Left ventricle myocardium superior (tissue), 1 donor: ENCODE data around the gene SH3BP4. TPM values are rescaled to one million over a fixed set of nuclear protein-coding genes. Genes with fewer than 3 reads are reported as not detected.
A peak's percentile ranks its signal among the peaks of the same experiment; 100 is the strongest.

ENCODE experiments used
- ATAC-seq: fragments of 200-7000 bp; cut with Tn5 transposase; one replicate; pipeline ENCODE4 v1.9.1; 2020; ENCODE audit warnings: mild to moderate bottlenecking, moderate library complexity
- DNase-seq: peaks from one replicate; pipeline ENCODE4 v3.0.0-alpha.2; 2020
- intact Hi-C: fragments of 100-400 bp; cut with micrococcal nuclease; formaldehyde crosslinking; loops from one replicate; pipeline ENCODE4 v1.11.0; 2022
- long read RNA-seq: library from polyadenylated mRNA; unstranded; transcript quantifications from one replicate; pipeline ENCODE4 v2.0.0, GENCODE V29; 2021
- total RNA-seq: library from RNA; stranded (reverse); fragmentation: NEBNext Ultra II Directional; extraction: Animal tissue kit (Norgen Biotek cat#: 25700); gene quantifications from one replicate; pipeline ENCODE4 v1.2.1, GENCODE V29; 2021
- donor health status: DM: no; HTN: yes; CAD: no; lungs with severe emphysema.

The SH3BP4 gene, protein sequence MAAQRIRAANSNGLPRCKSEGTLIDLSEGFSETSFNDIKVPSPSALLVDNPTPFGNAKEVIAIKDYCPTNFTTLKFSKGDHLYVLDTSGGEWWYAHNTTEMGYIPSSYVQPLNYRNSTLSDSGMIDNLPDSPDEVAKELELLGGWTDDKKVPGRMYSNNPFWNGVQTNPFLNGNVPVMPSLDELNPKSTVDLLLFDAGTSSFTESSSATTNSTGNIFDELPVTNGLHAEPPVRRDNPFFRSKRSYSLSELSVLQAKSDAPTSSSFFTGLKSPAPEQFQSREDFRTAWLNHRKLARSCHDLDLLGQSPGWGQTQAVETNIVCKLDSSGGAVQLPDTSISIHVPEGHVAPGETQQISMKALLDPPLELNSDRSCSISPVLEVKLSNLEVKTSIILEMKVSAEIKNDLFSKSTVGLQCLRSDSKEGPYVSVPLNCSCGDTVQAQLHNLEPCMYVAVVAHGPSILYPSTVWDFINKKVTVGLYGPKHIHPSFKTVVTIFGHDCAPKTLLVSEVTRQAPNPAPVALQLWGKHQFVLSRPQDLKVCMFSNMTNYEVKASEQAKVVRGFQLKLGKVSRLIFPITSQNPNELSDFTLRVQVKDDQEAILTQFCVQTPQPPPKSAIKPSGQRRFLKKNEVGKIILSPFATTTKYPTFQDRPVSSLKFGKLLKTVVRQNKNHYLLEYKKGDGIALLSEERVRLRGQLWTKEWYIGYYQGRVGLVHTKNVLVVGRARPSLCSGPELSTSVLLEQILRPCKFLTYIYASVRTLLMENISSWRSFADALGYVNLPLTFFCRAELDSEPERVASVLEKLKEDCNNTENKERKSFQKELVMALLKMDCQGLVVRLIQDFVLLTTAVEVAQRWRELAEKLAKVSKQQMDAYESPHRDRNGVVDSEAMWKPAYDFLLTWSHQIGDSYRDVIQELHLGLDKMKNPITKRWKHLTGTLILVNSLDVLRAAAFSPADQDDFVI
- 8.3 TPM for total RNA-seq
- long read RNA-seq, partial matches to known transcripts: 8 of 8 reads
- long read RNA-seq, other reads (novel, unspliced or antisense): 0 of 8 reads

GRCh38 chr2:234951664-234952269 is at the start of gene SH3BP4:
TSS of gene SH3BP4 (plus strand) at chr2:234952017. CDS start at chr2:235035003, 82,986 bp downstream.
- peak; percentile 94 for ATAC-seq
- peak; percentile 92 for DNase-seq
- intact Hi-C loops: no loop called here

DNA sequence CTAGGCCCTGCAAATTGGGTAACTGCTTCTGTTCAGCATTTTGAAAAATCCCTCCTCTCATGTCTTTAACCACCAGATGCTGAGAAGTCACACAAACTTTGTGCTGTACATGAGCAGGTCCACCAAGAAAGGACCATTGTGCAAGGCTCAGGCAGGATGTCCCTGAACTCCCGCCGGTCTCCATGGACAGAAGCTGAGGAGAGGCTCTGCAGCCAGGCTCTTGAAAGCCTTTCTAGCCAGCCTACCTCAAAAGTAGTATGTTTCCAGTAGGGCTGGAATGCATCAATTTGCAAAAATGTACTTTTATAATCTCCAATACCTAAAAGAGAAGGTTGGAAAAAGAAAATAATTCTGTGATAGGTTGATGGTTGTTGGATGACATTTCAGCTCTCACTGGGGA is 47.0 kb upstream of the SH3BP4 start:
- no peak for DNase-seq
- ATAC-seq: no peak
- intact Hi-C loops: no loop called here

- peak; percentile 31 for DNase-seq
- ATAC-seq: no peak
- intact Hi-C loops: no loop called here
These were observed 46.1 kb upstream of the SH3BP4 start for GRCh38 chr2:234905547-234906265.

DNA sequence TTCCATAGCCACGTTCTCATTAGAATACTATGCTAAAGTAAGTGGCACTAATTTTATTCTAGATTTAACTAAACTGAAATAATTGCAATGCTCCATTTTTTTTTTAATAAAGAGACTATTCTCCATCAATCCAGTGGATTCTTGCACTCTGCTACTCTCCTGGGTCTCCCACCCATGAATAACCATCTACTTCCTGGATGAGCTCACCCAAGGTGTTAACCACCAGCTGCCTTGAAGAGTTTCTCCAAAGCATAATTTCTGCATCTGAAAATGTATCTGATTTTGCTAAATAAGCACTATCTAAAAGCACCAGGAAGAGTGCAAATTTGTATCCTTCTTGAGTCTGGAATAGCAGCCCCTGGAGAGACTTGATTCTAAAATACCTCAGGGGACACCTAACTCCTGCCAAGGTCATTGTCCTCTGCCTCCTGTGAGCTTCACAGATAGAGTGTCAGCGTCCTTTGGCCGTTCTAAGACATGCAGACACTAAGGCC is 41.6 kb upstream of the SH3BP4 start:
- ATAC-seq (no peak), DNase-seq (no peak)
- intact Hi-C loops: no loop called here

DNA sequence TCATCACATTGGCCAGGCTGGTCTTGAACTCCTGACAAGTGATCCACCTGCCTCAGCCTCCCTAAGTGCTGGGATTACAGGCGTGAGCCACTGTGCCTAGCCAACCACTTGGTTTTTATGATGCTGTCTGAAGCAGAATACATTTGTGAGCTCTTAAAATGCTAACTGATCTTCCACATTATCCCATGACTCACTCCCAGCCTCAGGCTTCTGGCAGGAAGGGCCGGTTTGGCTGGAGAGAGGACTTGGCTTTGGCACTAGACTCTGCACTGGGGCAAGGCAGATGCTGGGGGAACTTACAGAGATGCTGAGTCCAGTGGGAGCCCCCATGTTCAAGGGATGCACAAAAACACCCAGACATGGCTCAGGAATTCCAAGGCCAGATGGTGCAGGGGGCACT is 40.5 kb upstream of the SH3BP4 start:
- ATAC-seq (peak; percentile 22), DNase-seq (no peak)
- intact Hi-C loops: no loop called here

GRCh38 chr2:234912437-234912836 is 39.4 kb upstream of the SH3BP4 start:
- no peak for DNase-seq
- intact Hi-C loops: no loop called here
- no peak for ATAC-seq

- intact Hi-C loops: no loop called here
- DNase-seq (no peak), ATAC-seq (no peak)
These were observed 38.6 kb upstream of the SH3BP4 start for GRCh38 chr2:234913208-234913626.

DNA sequence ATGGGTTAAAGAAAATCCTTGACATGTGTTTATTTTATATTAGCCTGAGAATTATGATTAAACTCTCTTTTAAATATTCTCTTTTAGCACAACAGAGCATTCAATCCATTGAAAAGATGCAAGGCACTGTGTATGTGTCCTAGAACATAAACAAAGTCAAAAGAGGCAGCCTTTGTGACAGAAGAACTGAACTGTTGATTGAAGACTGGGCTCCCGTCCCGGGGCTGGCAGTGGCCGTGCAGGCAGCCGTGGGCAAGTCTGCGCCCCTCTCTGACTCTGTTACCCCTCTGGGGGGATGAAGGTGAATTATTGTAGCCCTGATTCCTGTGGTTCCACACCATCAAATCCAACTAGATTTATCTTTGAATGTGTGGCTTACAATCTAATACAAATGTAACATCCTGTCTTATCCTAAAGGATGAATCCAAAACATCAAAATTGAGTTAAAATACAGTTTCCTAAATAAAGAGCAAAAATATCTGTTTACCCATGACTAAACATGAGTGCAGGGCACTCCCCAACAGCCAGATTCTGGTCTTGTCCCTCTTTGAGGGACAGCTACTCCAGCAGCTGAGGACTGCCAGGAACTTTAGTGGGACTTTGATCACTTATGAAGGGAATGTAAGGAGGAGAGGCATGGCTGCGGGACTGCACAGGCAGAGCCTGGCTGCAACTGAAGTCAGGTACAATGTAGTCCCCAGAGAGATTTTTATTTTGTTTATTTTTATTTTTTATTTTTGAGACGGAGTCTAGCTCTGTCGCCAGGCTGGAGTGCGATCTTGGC is 37.3 kb upstream of the SH3BP4 start:
- ATAC-seq (no peak), DNase-seq (no peak)
- intact Hi-C loops: no loop called here

DNA sequence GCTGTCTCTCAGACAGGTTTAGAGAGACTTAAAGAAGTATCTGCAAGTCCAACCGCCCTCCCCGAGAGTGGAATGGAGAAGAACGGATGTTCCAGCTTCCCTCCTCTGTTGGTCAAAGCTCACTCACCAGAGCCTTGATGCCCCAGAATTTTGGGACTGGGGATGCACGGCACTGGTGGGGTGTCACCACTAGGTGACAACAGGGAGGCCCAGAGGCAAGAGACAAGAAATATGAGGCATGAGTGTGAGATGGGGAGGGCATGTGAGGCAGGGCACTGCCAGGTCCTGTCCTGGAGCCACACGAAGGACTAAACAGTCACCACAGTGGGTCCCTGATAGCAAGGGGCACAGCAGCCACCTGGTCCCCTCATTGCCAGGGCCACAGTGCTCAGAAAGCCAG is 35.1 kb upstream of the SH3BP4 start:
- no peak for ATAC-seq
- intact Hi-C loops: no loop called here
- no peak for DNase-seq

GRCh38 chr2:234917211-234917975 is 34.4 kb upstream of the SH3BP4 start:
- DNase-seq (no peak), ATAC-seq (no peak)
- intact Hi-C loops: no loop called here

- ATAC-seq (no peak), DNase-seq (no peak)
- intact Hi-C loops: no loop called here
These were observed 32.1 kb upstream of the SH3BP4 start for GRCh38 chr2:234919711-234920110.

- intact Hi-C loops: no loop called here
- DNase-seq (no peak), ATAC-seq (no peak)
These were observed 31.0 kb upstream of the SH3BP4 start for GRCh38 chr2:234920836-234921235.

GRCh38 chr2:234929002-234929401 is 22.8 kb upstream of the SH3BP4 start:
- intact Hi-C loops: no loop called here
- ATAC-seq: no peak
- no peak for DNase-seq

- intact Hi-C loops: no loop called here
- DNase-seq: no peak
- ATAC-seq: no peak
These were observed 21.4 kb upstream of the SH3BP4 start for GRCh38 chr2:234930397-234930796.

GRCh38 chr2:234931371-234931770 is 20.4 kb upstream of the SH3BP4 start:
- ATAC-seq (no peak), DNase-seq (no peak)
- intact Hi-C loops: no loop called here

DNA sequence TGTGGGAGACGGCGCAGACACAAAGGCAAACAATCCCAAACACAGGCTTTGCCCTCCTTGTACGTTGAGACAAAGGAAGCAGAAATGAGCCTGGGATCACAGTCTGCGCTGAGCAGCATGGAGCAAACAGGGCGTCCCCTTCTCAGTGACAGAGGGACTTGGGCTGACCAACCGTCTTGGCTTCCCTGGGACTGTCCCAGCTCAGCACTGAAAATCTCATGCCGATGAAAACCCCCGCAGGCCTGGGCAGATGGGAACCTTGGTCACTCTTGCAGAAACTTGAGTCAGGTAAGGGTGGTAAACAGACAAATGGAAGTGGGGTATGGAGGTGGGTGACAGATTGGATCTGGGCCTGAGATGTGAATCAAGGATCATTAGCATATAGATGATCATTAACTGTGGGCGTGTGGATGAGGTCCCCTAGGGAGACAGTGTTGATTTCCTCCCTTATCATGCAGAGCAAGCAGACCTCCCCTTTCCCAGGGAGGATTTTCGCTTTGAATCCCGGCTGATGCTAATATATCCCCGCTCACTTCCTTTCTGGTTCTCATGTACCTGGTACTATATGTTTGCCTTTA is 19.1 kb upstream of the SH3BP4 start:
- ATAC-seq (no peak), DNase-seq (no peak)
- intact Hi-C loops: no loop called here

DNA sequence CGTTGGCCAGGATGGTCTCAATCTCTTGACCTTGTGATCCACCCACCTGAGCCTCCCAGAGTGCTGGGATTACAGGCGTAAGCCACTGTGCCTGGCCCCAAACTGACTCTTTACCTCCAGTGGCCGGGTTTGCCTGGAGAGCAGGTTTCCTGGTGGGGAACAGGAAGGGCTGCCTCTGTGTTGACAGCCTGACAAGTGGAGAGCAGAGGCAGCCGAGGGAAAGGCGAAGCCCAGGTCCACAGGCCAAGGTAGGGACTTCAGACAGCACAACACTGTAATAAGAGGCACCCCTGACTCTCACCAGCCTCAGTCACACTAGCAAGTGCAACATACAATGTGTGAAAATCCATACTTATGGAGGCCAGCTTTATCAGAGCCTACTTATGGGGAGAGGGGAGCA is 16.5 kb upstream of the SH3BP4 start:
- DNase-seq: no peak
- ATAC-seq: no peak
- intact Hi-C loops: no loop called here
